GOT3 (cell line): ENCODE results near the gene BSND.

Experiments
- DNase-seq: peaks from one replicate; lab custom pipeline; 2025; ENCODE audit warnings: mixed read lengths; lab: John Stamatoyannopoulos, UW

Gene BSND

GRCh38 chr1:55061000-55061705 is 62.4 kb downstream of the BSND start:
- no peak for DNase-seq
